ENCODE data around the gene COL9A1.

The COL9A1 gene

GRCh38 chr6:70210462-70210861 is 92.4 kb downstream of the COL9A1 start:
- H3K27me3 ChIP-seq (ENCODE audit: insufficient read depth, low read length, poor library complexity): no peaks in the 10 kb centered on the region
- no peaks in the 10 kb centered on the region for H3K79me2 ChIP-seq (ENCODE audit: control insufficient read depth, insufficient read depth, low read length)
- DNase-seq: peak; percentile 10
- no peak overlapping the region for H3K18ac ChIP-seq (ENCODE audit: low read length)
- no peak overlapping the region for H2BK120ac ChIP-seq (ENCODE audit: low read depth, low read length)
- H2BK15ac ChIP-seq (replicated peaks; ENCODE audit: low read depth): no peak overlapping the region
- H3K4me2 ChIP-seq (ENCODE audit: low read length): no peak overlapping the region
- H3K36me3 ChIP-seq (ENCODE audit: control insufficient read depth, insufficient read depth, low read length): no peaks in the 10 kb centered on the region
- no peak overlapping the region for H3K23ac ChIP-seq (ENCODE audit: low read length)
- no peaks in the 10 kb centered on the region for H3K4me1 ChIP-seq (ENCODE audit: control insufficient read depth, low read depth, low read length)
- H3K9ac ChIP-seq (ENCODE audit: low read length): no peak overlapping the region
- no peak overlapping the region for H2BK5ac ChIP-seq (ENCODE audit: low read length)
- no peak overlapping the region for H3K56ac ChIP-seq (ENCODE audit: low read length)
- no peak overlapping the region for H3K27ac ChIP-seq (ENCODE audit: low read depth, low read length)
- no CpG with 5 or more reads among the region's 2 CpGs for WGBS (ENCODE audit: extremely low coverage, insufficient coverage, low lambda C conversion rate)
- no peak overlapping the region for H4K8ac ChIP-seq (ENCODE audit: low read depth, low read length)
- H4K5ac ChIP-seq (ENCODE audit: low read length): no peak overlapping the region
- H2AK5ac ChIP-seq (ENCODE audit: low read length): no peak overlapping the region
- no peak overlapping the region for H3K4ac ChIP-seq (ENCODE audit: low read depth, low read length)
- H3K79me1 ChIP-seq (ENCODE audit: low read length): no peaks in the 10 kb centered on the region
- no peak overlapping the region for H3K4me3 ChIP-seq (ENCODE audit: low read length)

GRCh38 chr6:70208235-70208790 is 94.6 kb downstream of the COL9A1 start:
- no peaks in the 10 kb centered on the region for H3K79me2 ChIP-seq (ENCODE audit: control insufficient read depth, insufficient read depth, low read length)
- no peaks in the 10 kb centered on the region for H3K79me1 ChIP-seq (ENCODE audit: low read length)
- H2BK120ac ChIP-seq (ENCODE audit: low read depth, low read length): no peak overlapping the region
- H3K27me3 ChIP-seq (ENCODE audit: insufficient read depth, low read length, poor library complexity): no peaks in the 10 kb centered on the region
- no peak overlapping the region for H3K23ac ChIP-seq (ENCODE audit: low read length)
- H2BK15ac ChIP-seq (replicated peaks; ENCODE audit: low read depth): no peak overlapping the region
- no peak overlapping the region for H2BK5ac ChIP-seq (ENCODE audit: low read length)
- no peak overlapping the region for H2AK5ac ChIP-seq (ENCODE audit: low read length)
- no peak overlapping the region for H4K5ac ChIP-seq (ENCODE audit: low read length)
- H4K8ac ChIP-seq (ENCODE audit: low read depth, low read length): no peak overlapping the region
- no peak overlapping the region for H3K56ac ChIP-seq (ENCODE audit: low read length)
- no peak overlapping the region for H3K4ac ChIP-seq (ENCODE audit: low read depth, low read length)
- DNase-seq: no peak
- H3K4me1 ChIP-seq (ENCODE audit: control insufficient read depth, low read depth, low read length): no peaks in the 10 kb centered on the region
- no peak overlapping the region for H3K4me2 ChIP-seq (ENCODE audit: low read length)
- H3K36me3 ChIP-seq (ENCODE audit: control insufficient read depth, insufficient read depth, low read length): no peaks in the 10 kb centered on the region
- no peak overlapping the region for H3K4me3 ChIP-seq (ENCODE audit: low read length)
- H3K9ac ChIP-seq (ENCODE audit: low read length): no peak overlapping the region
- no peak overlapping the region for H3K18ac ChIP-seq (ENCODE audit: low read length)
- H3K27ac ChIP-seq (ENCODE audit: low read depth, low read length): no peak overlapping the region
- no CpG with 5 or more reads among the region's 1 CpG for WGBS (ENCODE audit: extremely low coverage, insufficient coverage, low lambda C conversion rate)

GRCh38 chr6:70198785-70199184 is 104.1 kb downstream of the COL9A1 start:
- H3K27me3 ChIP-seq (ENCODE audit: insufficient read depth, low read length, poor library complexity): no peaks in the 10 kb centered on the region
- no peak overlapping the region for H3K4ac ChIP-seq (ENCODE audit: low read depth, low read length)
- H4K8ac ChIP-seq (ENCODE audit: low read depth, low read length): no peak overlapping the region
- H2BK120ac ChIP-seq (ENCODE audit: low read depth, low read length): no peak overlapping the region
- H3K18ac ChIP-seq (ENCODE audit: low read length): no peak overlapping the region
- H4K5ac ChIP-seq (ENCODE audit: low read length): no peak overlapping the region
- H2BK5ac ChIP-seq (ENCODE audit: low read length): no peak overlapping the region
- no peak overlapping the region for H3K56ac ChIP-seq (ENCODE audit: low read length)
- H3K79me2 ChIP-seq (ENCODE audit: control insufficient read depth, insufficient read depth, low read length): no peaks in the 10 kb centered on the region
- no peaks in the 10 kb centered on the region for H3K4me1 ChIP-seq (ENCODE audit: control insufficient read depth, low read depth, low read length)
- no peak overlapping the region for H3K4me2 ChIP-seq (ENCODE audit: low read length)
- WGBS (ENCODE audit: extremely low coverage, insufficient coverage, low lambda C conversion rate): no CpG with 5 or more reads among the region's 2 CpGs
- H2AK5ac ChIP-seq (ENCODE audit: low read length): no peak overlapping the region
- no peak overlapping the region for H3K4me3 ChIP-seq (ENCODE audit: low read length)
- no peak overlapping the region for H3K23ac ChIP-seq (ENCODE audit: low read length)
- H3K36me3 ChIP-seq (ENCODE audit: control insufficient read depth, insufficient read depth, low read length): no peaks in the 10 kb centered on the region
- H3K79me1 ChIP-seq (ENCODE audit: low read length): no peaks in the 10 kb centered on the region
- no peak overlapping the region for H3K27ac ChIP-seq (ENCODE audit: low read depth, low read length)
- peak; percentile 33 for DNase-seq
- no peak overlapping the region for H2BK15ac ChIP-seq (replicated peaks; ENCODE audit: low read depth)
- H3K9ac ChIP-seq (ENCODE audit: low read length): no peak overlapping the region

DNA sequence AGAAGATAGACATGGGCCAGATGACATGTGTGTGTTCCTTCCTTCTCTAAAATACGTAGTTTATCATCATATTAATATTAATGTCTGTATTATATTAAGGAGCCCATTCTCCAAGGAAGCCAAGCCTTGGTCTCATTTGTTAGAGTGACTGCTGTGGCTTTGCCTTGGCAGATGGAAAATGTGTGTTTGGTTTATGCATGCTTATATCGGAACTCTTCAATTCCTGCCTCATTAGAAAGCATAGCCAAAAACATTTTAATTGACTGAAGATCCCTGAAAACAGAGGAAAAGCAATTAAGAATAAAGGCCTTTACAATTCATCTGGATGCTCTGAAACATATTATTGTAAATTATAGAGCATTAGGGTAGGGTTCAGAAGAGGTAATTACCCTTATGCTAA is 106.4 kb downstream of the COL9A1 start:
- H3K18ac ChIP-seq (ENCODE audit: low read length): no peak overlapping the region
- H3K27ac ChIP-seq (ENCODE audit: low read depth, low read length): no peak overlapping the region
- no peak overlapping the region for H3K4me2 ChIP-seq (ENCODE audit: low read length)
- no peaks in the 10 kb centered on the region for H3K79me1 ChIP-seq (ENCODE audit: low read length)
- H2BK5ac ChIP-seq (ENCODE audit: low read length): no peak overlapping the region
- no peak overlapping the region for H3K4me3 ChIP-seq (ENCODE audit: low read length)
- no peak for DNase-seq
- H3K56ac ChIP-seq (ENCODE audit: low read length): no peak overlapping the region
- H3K9ac ChIP-seq (ENCODE audit: low read length): no peak overlapping the region
- H2AK5ac ChIP-seq (ENCODE audit: low read length): no peak overlapping the region
- WGBS (ENCODE audit: extremely low coverage, insufficient coverage, low lambda C conversion rate): no CpG with 5 or more reads among the region's 2 CpGs
- no peaks in the 10 kb centered on the region for H3K27me3 ChIP-seq (ENCODE audit: insufficient read depth, low read length, poor library complexity)
- H4K5ac ChIP-seq (ENCODE audit: low read length): no peak overlapping the region
- no peaks in the 10 kb centered on the region for H3K4me1 ChIP-seq (ENCODE audit: control insufficient read depth, low read depth, low read length)
- no peak overlapping the region for H2BK15ac ChIP-seq (replicated peaks; ENCODE audit: low read depth)
- H3K36me3 ChIP-seq (ENCODE audit: control insufficient read depth, insufficient read depth, low read length): no peaks in the 10 kb centered on the region
- H4K8ac ChIP-seq (ENCODE audit: low read depth, low read length): no peak overlapping the region
- no peak overlapping the region for H2BK120ac ChIP-seq (ENCODE audit: low read depth, low read length)
- H3K4ac ChIP-seq (ENCODE audit: low read depth, low read length): no peak overlapping the region
- no peaks in the 10 kb centered on the region for H3K79me2 ChIP-seq (ENCODE audit: control insufficient read depth, insufficient read depth, low read length)
- no peak overlapping the region for H3K23ac ChIP-seq (ENCODE audit: low read length)

- Histone ChIP-seq H3K79me1 (ENCODE audit: low read length) (no peaks in the 10 kb centered on the region), H3K4me3 (ENCODE audit: low read length) (no peak overlapping the region), H3K23ac (ENCODE audit: low read length) (no peak overlapping the region), H3K4me1 (ENCODE audit: control insufficient read depth, low read depth, low read length) (no peaks in the 10 kb centered on the region), H2BK15ac (replicated peaks; ENCODE audit: low read depth) (no peak overlapping the region), H3K4ac (ENCODE audit: low read depth, low read length) (no peak overlapping the region), H2BK5ac (ENCODE audit: low read length) (no peak overlapping the region), H3K27ac (ENCODE audit: low read depth, low read length) (no peak overlapping the region), H3K56ac (ENCODE audit: low read length) (no peak overlapping the region), H3K4me2 (ENCODE audit: low read length) (no peak overlapping the region), H3K36me3 (ENCODE audit: control insufficient read depth, insufficient read depth, low read length) (no peaks in the 10 kb centered on the region), H4K8ac (ENCODE audit: low read depth, low read length) (no peak overlapping the region), H3K79me2 (ENCODE audit: control insufficient read depth, insufficient read depth, low read length) (no peaks in the 10 kb centered on the region), H3K18ac (ENCODE audit: low read length) (no peak overlapping the region), H2BK120ac (ENCODE audit: low read depth, low read length) (no peak overlapping the region), H4K5ac (ENCODE audit: low read length) (no peak overlapping the region), H3K9ac (ENCODE audit: low read length) (no peak overlapping the region), H3K27me3 (ENCODE audit: insufficient read depth, low read length, poor library complexity) (no peaks in the 10 kb centered on the region), H2AK5ac (ENCODE audit: low read length) (no peak overlapping the region)
- DNase-seq: no peak
Measured at GRCh38 chr6:70194421-70194820, 108.5 kb downstream of the COL9A1 start.

DNA sequence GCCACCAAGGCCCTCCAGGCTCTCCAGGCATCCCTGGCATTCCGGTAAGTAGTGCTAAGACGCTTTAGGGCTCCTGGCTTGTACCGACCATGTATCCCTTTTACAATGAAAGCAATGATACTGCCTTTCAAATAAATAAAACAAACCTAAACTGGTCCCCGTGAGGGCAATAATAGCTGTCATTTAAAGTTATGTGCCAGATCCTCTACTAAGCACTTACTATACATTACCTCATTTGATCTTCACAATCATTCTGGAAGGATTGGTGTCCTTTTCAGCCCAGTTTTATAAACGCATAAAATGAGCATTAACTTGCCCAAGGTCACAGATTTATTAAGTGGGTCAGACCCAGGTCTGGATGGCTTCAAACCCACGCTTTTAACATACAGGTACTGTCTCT is 114.7 kb downstream of the COL9A1 start:
- H3K36me3 ChIP-seq (ENCODE audit: control insufficient read depth, insufficient read depth, low read length): no peaks in the 10 kb centered on the region
- no peak overlapping the region for H2BK15ac ChIP-seq (replicated peaks; ENCODE audit: low read depth)
- H3K79me2 ChIP-seq (ENCODE audit: control insufficient read depth, insufficient read depth, low read length): no peaks in the 10 kb centered on the region
- H4K8ac ChIP-seq (ENCODE audit: low read depth, low read length): no peak overlapping the region
- no peak overlapping the region for H3K18ac ChIP-seq (ENCODE audit: low read length)
- no peak overlapping the region for H2AK5ac ChIP-seq (ENCODE audit: low read length)
- no peak overlapping the region for H3K9ac ChIP-seq (ENCODE audit: low read length)
- no peak overlapping the region for H3K27ac ChIP-seq (ENCODE audit: low read depth, low read length)
- H3K56ac ChIP-seq (ENCODE audit: low read length): no peak overlapping the region
- no peak overlapping the region for H3K23ac ChIP-seq (ENCODE audit: low read length)
- no peak overlapping the region for H3K4ac ChIP-seq (ENCODE audit: low read depth, low read length)
- H3K4me3 ChIP-seq (ENCODE audit: low read length): no peak overlapping the region
- H4K5ac ChIP-seq (ENCODE audit: low read length): no peak overlapping the region
- WGBS (ENCODE audit: extremely low coverage, insufficient coverage, low lambda C conversion rate): no CpG with 5 or more reads among the region's 6 CpGs
- no peaks in the 10 kb centered on the region for H3K79me1 ChIP-seq (ENCODE audit: low read length)
- H2BK120ac ChIP-seq (ENCODE audit: low read depth, low read length): no peak overlapping the region
- no peaks in the 10 kb centered on the region for H3K27me3 ChIP-seq (ENCODE audit: insufficient read depth, low read length, poor library complexity)
- no peak overlapping the region for H3K4me2 ChIP-seq (ENCODE audit: low read length)
- no peak overlapping the region for H2BK5ac ChIP-seq (ENCODE audit: low read length)
- DNase-seq: no peak
- no peaks in the 10 kb centered on the region for H3K4me1 ChIP-seq (ENCODE audit: control insufficient read depth, low read depth, low read length)

Data from mesendoderm (in vitro differentiated cells).